Mesendoderm (in vitro differentiated cells): ENCODE results near the gene MYO1A.

Experiments
- DNase-seq: peaks from one replicate; pipeline ENCODE4 v3.0.0; 2013
- H2AK5ac ChIP-seq: 2 replicates; pipeline ENCODE4 v1.6.1; 2013; ENCODE audit warnings: low read length, inconsistent platforms
- H2BK120ac ChIP-seq: 2 replicates; pipeline ENCODE4 v1.6.1; 2013; ENCODE audit warnings: low read depth, mild to moderate bottlenecking, low read length, moderate library complexity, mixed read lengths
- H2BK15ac ChIP-seq: replicated peaks from 2 replicates; pipeline ENCODE4 v1.6.1; 2013; ENCODE audit warnings: low read depth, mild to moderate bottlenecking, moderate library complexity
- H2BK5ac ChIP-seq: 2 replicates; pipeline ENCODE4 v1.6.1; 2013; ENCODE audit warnings: low read length, inconsistent platforms
- H3K18ac ChIP-seq: 2 replicates; pipeline ENCODE4 v1.6.1; 2013; ENCODE audit warnings: mild to moderate bottlenecking, low read length, mixed read lengths
- H3K23ac ChIP-seq: one replicate; pipeline ENCODE4 v1.6.1; 2013; ENCODE audit warnings: low read length
- H3K27ac ChIP-seq: 2 replicates; pipeline ENCODE4 v1.5.1; 2013; ENCODE audit warnings: low read depth, mild to moderate bottlenecking, inconsistent platforms, low read length, moderate library complexity
- H3K27me3 ChIP-seq: 2 replicates; pipeline ENCODE4 v1.6.1; 2013; ENCODE audit warnings: low read length, control low read depth, mild to moderate bottlenecking, inconsistent platforms; ENCODE audit not compliant: insufficient read depth, poor library complexity
- H3K36me3 ChIP-seq: 2 replicates; pipeline ENCODE4 v1.6.1; 2013; ENCODE audit warnings: low read length, inconsistent platforms; ENCODE audit not compliant: control insufficient read depth, insufficient read depth
- H3K4ac ChIP-seq: one replicate; pipeline ENCODE4 v1.6.1; 2013; ENCODE audit warnings: low read depth, mild to moderate bottlenecking, low read length, moderate library complexity
- H3K4me1 ChIP-seq: 2 replicates; pipeline ENCODE4 v1.6.1; 2013; ENCODE audit warnings: low read depth, low read length, inconsistent platforms; ENCODE audit not compliant: control insufficient read depth
- H3K4me2 ChIP-seq: 2 replicates; pipeline ENCODE4 v1.6.1; 2013; ENCODE audit warnings: low read length
- H3K4me3 ChIP-seq: 2 replicates; pipeline ENCODE4 v1.5.1; 2013; ENCODE audit warnings: mild to moderate bottlenecking, low read length
- H3K56ac ChIP-seq: one replicate; pipeline ENCODE4 v1.6.1; 2013; ENCODE audit warnings: low read length
- H3K79me1 ChIP-seq: 2 replicates; pipeline ENCODE4 v1.6.1; 2013; ENCODE audit warnings: low read length, inconsistent platforms
- H3K79me2 ChIP-seq: 2 replicates; pipeline ENCODE4 v1.6.1; 2013; ENCODE audit warnings: mild to moderate bottlenecking, low read length; ENCODE audit not compliant: control insufficient read depth, insufficient read depth
- H3K9ac ChIP-seq: 2 replicates; pipeline ENCODE4 v1.6.1; 2013; ENCODE audit warnings: low read length, inconsistent platforms
- H4K5ac ChIP-seq: one replicate; pipeline ENCODE4 v1.6.1; 2013; ENCODE audit warnings: low read length
- H4K8ac ChIP-seq: one replicate; pipeline ENCODE4 v1.6.1; 2013; ENCODE audit warnings: low read depth, mild to moderate bottlenecking, control low read depth, low read length, moderate library complexity
- WGBS: extraction: QIAGEN DNeasy Blood & Tissue Kit; methylation state at CpG from one replicate; pipeline ENCODE4 v1.1.7; 2013; ENCODE audit warnings: low lambda C conversion rate, missing lambda C conversion rate; ENCODE audit not compliant: insufficient coverage; ENCODE audit errors: extremely low coverage; 5-methylcytosine and 5-hydroxymethylcytosine counted together

Gene MYO1A

GRCh38 chr12:57088354-57089270 lies 38.7 kb upstream of the MYO1A start, which contains the start of gene NAB2:
NAB2 (plus strand) TSS chr12:57089114; CDS start chr12:57089272, 158 bp downstream.
- peak; percentile 94 for DNase-seq
- H3K27ac ChIP-seq: peak within 1 kb of the TSS; percentile 97

GRCh38 chr12:57087691-57088353 lies 37.9 kb upstream of the MYO1A start:
- Histone ChIP-seq H3K56ac (peak overlapping the region; percentile 92), H3K9ac (peak overlapping the region; percentile 95), H4K8ac (no peak overlapping the region), H3K36me3 (peaks cover 6% of the 10 kb centered on the region), H3K4me1 (peaks cover 4% of the 10 kb centered on the region), H2BK5ac (peak overlapping the region; percentile 93), H3K23ac (peak overlapping the region; percentile 97), H2BK15ac (peak overlapping the region; percentile 15), H3K4me2 (peak overlapping the region; percentile 92), H3K4me3 (peak overlapping the region; percentile 72), H3K18ac (peak overlapping the region; percentile 95), H3K27ac (peak overlapping the region; percentile 97), H3K27me3 (no peaks in the 10 kb centered on the region), H2BK120ac (peak overlapping the region; percentile 97), H4K5ac (no peak overlapping the region), H3K79me1 (peaks cover 6% of the 10 kb centered on the region), H3K79me2 (peaks cover 8% of the 10 kb centered on the region), H3K4ac (peak overlapping the region; percentile 95), H2AK5ac (no peak overlapping the region)
- DNase-seq: peak; percentile 98
- WGBS: no CpG with 5 or more reads among the region's 37 CpGs

More at GRCh38 chr12:57088354-57089270, 38.7 kb upstream of the MYO1A start, which contains the start of gene NAB2:
- Histone ChIP-seq H3K23ac (peak within 1 kb of the TSS; percentile 90), H2BK15ac (no peak within 1 kb of the TSS), H2BK5ac (peak within 1 kb of the TSS; percentile 52), H3K18ac (peak within 1 kb of the TSS; percentile 80), H4K8ac (no peak within 1 kb of the TSS), H3K36me3 (peaks cover 6% of the 10 kb centered on the region), H3K4ac (peak within 1 kb of the TSS; percentile 89), H2AK5ac (peak within 1 kb of the TSS; percentile 54), H3K27me3 (no peaks in the 10 kb centered on the region), H3K9ac (peak within 1 kb of the TSS; percentile 94), H3K4me3 (peak within 1 kb of the TSS; percentile 58), H3K4me2 (peak within 1 kb of the TSS; percentile 96), H2BK120ac (no peak within 1 kb of the TSS), H3K4me1 (peaks cover 6% of the 10 kb centered on the region), H3K56ac (peak within 1 kb of the TSS; percentile 98), H4K5ac (no peak within 1 kb of the TSS), H3K79me2 (peaks cover 8% of the 10 kb centered on the region), H3K79me1 (peaks cover 6% of the 10 kb centered on the region)
- no CpG with 5 or more reads among the region's 91 CpGs for WGBS

- Histone ChIP-seq H2BK15ac (peak overlapping the region; percentile 47), H3K4me1 (peaks cover 4% of the 10 kb centered on the region), H3K4ac (peak overlapping the region; percentile 95), H4K8ac (peak overlapping the region; percentile 67), H3K27me3 (no peaks in the 10 kb centered on the region), H3K23ac (peak overlapping the region; percentile 97), H3K18ac (peak overlapping the region; percentile 95), H3K9ac (peak overlapping the region; percentile 95), H3K4me2 (peak overlapping the region; percentile 86), H2BK5ac (peak overlapping the region; percentile 93), H3K79me2 (peaks cover 8% of the 10 kb centered on the region), H2BK120ac (peak overlapping the region; percentile 97), H3K36me3 (peaks cover 3% of the 10 kb centered on the region), H3K56ac (peak overlapping the region; percentile 92), H4K5ac (no peak overlapping the region), H2AK5ac (no peak overlapping the region), H3K27ac (peak overlapping the region; percentile 97), H3K4me3 (peak overlapping the region; percentile 72), H3K79me1 (peaks cover 6% of the 10 kb centered on the region)
- DNase-seq: peak; percentile 84
- WGBS: no CpG with 5 or more reads among the region's 52 CpGs
These were observed 37.2 kb upstream of the MYO1A start for GRCh38 chr12:57087010-57087690.

GRCh38 chr12:57086493-57087009 lies 36.6 kb upstream of the MYO1A start:
- peak overlapping the region; percentile 97 for H2BK120ac ChIP-seq
- DNase-seq: peak; percentile 89
- no CpG with 5 or more reads among the region's 14 CpGs for WGBS

GRCh38 chr12:57085999-57086492 lies 36.1 kb upstream of the MYO1A start:
- H3K18ac ChIP-seq: peak overlapping the region; percentile 71
- H3K79me1 ChIP-seq: peaks cover 6% of the 10 kb centered on the region
- H3K56ac ChIP-seq: peak overlapping the region; percentile 83
- H3K4me1 ChIP-seq: peaks cover 4% of the 10 kb centered on the region
- no peak overlapping the region for H2BK120ac ChIP-seq
- H2AK5ac ChIP-seq: no peak overlapping the region
- no peaks in the 10 kb centered on the region for H3K27me3 ChIP-seq
- no peak overlapping the region for H2BK5ac ChIP-seq
- H3K4ac ChIP-seq: no peak overlapping the region
- DNase-seq: peak; percentile 42
- H3K4me2 ChIP-seq: peak overlapping the region; percentile 42
- H3K27ac ChIP-seq: peak overlapping the region; percentile 41
- H3K9ac ChIP-seq: peak overlapping the region; percentile 59
- no peak overlapping the region for H2BK15ac ChIP-seq
- no peak overlapping the region for H4K5ac ChIP-seq
- peaks cover 8% of the 10 kb centered on the region for H3K79me2 ChIP-seq
- no peak overlapping the region for H3K4me3 ChIP-seq
- H3K36me3 ChIP-seq: no peaks in the 10 kb centered on the region
- H4K8ac ChIP-seq: no peak overlapping the region
- no CpG with 5 or more reads among the region's 12 CpGs for WGBS
- peak overlapping the region; percentile 67 for H3K23ac ChIP-seq

More at GRCh38 chr12:57086493-57087009, 36.6 kb upstream of the MYO1A start:
- peak overlapping the region; percentile 95 for H3K18ac ChIP-seq
- peak overlapping the region; percentile 52 for H3K4me3 ChIP-seq
- no peak overlapping the region for H4K5ac ChIP-seq
- H3K79me1 ChIP-seq: peaks cover 6% of the 10 kb centered on the region
- H2AK5ac ChIP-seq: no peak overlapping the region
- H3K4me1 ChIP-seq: peaks cover 4% of the 10 kb centered on the region
- peak overlapping the region; percentile 95 for H3K4ac ChIP-seq
- no peaks in the 10 kb centered on the region for H3K36me3 ChIP-seq
- peak overlapping the region; percentile 67 for H4K8ac ChIP-seq
- peak overlapping the region; percentile 93 for H3K9ac ChIP-seq
- peak overlapping the region; percentile 23 for H2BK5ac ChIP-seq
- H2BK15ac ChIP-seq: peak overlapping the region; percentile 47
- peak overlapping the region; percentile 85 for H3K4me2 ChIP-seq
- peaks cover 8% of the 10 kb centered on the region for H3K79me2 ChIP-seq
- peak overlapping the region; percentile 97 for H3K27ac ChIP-seq
- H3K23ac ChIP-seq: peak overlapping the region; percentile 59
- peak overlapping the region; percentile 92 for H3K56ac ChIP-seq
- H3K27me3 ChIP-seq: no peaks in the 10 kb centered on the region
